IPS-20b (cell line): ENCODE results near the gene PLCG2.
"Not testable (repeated sequence)": the region's sequence is repeated elsewhere in the genome, so short reads cannot be mapped to it uniquely, and the experiment has no call there.

Experiments
- H3K27ac ChIP-seq: one replicate; pipeline ENCODE4 v1.5.1; 2013; ENCODE audit warnings: low read length
- H3K27me3 ChIP-seq: 2 replicates; pipeline ENCODE4 v1.6.1; 2013; ENCODE audit warnings: mild to moderate bottlenecking, low read length, inconsistent platforms; ENCODE audit not compliant: insufficient read depth
- H3K36me3 ChIP-seq: 2 replicates; pipeline ENCODE4 v1.6.1; 2013; ENCODE audit warnings: low read depth, mild to moderate bottlenecking, inconsistent platforms, low read length, moderate library complexity; ENCODE audit not compliant: insufficient read depth
- H3K4me1 ChIP-seq: 2 replicates; pipeline ENCODE4 v1.6.1; 2013; ENCODE audit warnings: mild to moderate bottlenecking, control low read depth, inconsistent platforms, low read length, moderate library complexity; ENCODE audit not compliant: insufficient read depth
- H3K4me3 ChIP-seq: 2 replicates; pipeline ENCODE4 v1.5.1; 2013; ENCODE audit warnings: mild to moderate bottlenecking, low read length, inconsistent platforms
- H3K9ac ChIP-seq: 2 replicates; pipeline ENCODE4 v1.6.1; 2013; ENCODE audit warnings: low read depth, mild to moderate bottlenecking, inconsistent platforms, low read length, moderate library complexity
- H3K9me3 ChIP-seq: 2 replicates; pipeline ENCODE4 v1.6.1; 2013; ENCODE audit warnings: mild to moderate bottlenecking, low read depth, low read length, inconsistent platforms; ENCODE audit not compliant: insufficient read depth

Gene PLCG2

DNA sequence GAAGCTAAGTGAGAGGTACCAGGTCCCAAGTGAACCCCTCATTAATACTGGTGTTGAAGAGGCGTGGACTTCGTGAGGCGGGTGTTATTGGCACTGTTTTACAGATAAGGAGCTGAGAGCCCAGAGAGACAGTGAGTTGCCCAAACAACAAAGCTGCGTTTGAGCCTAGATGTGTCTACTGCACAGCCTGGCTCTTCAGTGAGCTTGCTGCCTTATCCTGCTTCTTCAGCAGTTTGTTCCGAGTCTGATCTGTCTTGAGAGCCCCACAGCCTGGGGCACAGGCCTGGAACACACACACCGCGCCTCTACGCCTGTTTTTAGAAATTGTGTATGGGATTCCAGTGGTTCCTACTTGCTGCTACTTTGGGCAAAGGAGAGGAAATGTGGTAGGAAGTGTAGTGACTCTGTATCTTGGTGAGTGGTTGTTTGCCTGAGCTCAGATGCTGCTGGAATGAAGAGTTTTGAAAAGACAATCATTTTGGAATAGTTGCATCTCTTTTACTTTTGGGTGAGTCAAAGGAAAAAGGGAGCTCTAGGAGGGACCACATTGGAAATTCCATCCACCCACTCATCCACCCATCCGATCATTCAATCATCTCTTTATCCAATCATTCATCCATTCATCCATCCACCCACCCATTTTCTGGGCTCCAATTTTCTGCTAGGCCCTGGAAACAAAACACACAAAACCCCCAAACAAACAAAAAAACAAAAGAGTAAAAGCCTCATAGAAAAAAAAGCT is 22.3 kb upstream of the PLCG2 start:
- H3K4me1 ChIP-seq, result no peaks in the 10 kb centered on the region

GRCh38 chr16:81758376-81758775 is 20.7 kb upstream of the PLCG2 start:
- H3K4me3 ChIP-seq, result no peak overlapping the region
- H3K36me3 ChIP-seq, result no peaks in the 10 kb centered on the region
- no peak overlapping the region for H3K9ac ChIP-seq
- H3K9me3 ChIP-seq, result no peaks in the 10 kb centered on the region
- H3K4me1 ChIP-seq, result no peaks in the 10 kb centered on the region
- no peak overlapping the region for H3K27ac ChIP-seq
- H3K27me3 ChIP-seq, result no peaks in the 10 kb centered on the region

More for the DNA sequence above, 22.3 kb upstream of the PLCG2 start:
- no peaks in the 10 kb centered on the region for H3K36me3 ChIP-seq
- H3K27ac ChIP-seq, result no peak overlapping the region
- H3K9ac ChIP-seq, result no peak overlapping the region; the same call in 1 of the 2 replicates
- H3K9me3 ChIP-seq, result no peaks in the 10 kb centered on the region
- H3K4me3 ChIP-seq, result no peak overlapping the region
- H3K27me3 ChIP-seq, result no peaks in the 10 kb centered on the region

DNA sequence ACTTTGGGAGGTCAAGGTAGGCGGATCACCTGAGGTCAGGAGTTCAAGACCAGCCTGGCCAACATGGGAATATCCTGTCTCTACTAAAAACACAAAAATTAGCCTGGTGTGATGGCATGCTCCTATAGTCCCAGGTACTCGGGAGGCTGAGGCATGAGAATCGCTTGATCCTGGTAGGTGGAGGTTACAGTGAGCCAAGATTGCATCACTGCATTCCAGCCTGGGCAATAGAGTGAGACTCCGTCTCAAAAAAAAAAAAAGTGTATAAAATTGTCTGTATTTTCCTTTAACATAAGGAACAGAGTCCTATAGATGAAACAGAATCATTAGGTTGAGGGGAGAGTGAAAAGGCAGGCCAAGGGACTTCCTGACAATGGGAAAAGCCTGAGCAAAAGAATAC is 16.8 kb upstream of the PLCG2 start:
- H3K9me3 ChIP-seq, H3K27me3 ChIP-seq, H3K36me3 ChIP-seq, H3K9ac ChIP-seq, H3K4me1 ChIP-seq, H3K27ac ChIP-seq, H3K4me3 ChIP-seq: not testable (repeated sequence)

DNA sequence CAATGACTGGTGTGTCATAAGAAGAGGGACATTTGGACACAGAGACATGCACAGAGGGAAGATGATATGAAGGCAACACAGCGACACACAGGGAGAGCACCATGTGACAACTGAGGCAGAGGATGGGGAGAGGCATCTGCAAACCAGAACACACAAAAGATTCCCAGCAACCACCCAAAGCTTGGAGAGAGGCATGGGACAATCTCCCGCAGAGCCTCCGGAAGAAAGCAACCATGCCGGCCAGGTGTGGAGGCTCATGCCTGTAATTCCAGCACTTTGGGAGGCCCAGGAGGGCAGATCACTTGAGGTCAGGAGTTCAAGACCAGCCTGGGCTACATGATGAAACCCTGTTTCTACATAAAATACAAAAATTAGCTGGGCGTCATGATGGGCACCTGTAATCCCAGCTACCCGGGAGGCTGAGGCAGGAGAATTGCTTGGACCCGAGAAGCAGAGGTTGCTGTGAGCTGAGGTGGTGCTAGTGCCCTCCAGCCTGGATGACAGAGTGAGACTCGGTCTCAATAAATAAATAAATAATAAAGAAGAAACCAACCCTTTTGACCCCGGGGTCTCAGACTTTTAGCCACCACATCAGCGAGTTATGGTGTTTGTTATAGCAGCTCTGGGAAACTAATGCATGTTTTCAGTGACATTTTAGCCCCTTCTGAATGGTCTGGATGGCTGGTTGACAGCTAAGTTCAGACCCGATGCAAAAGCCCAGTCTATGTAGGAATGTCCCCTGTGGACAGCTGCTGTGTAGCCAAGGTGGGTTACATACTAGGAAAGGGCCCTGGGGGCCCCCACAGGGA is 13.8 kb upstream of the PLCG2 start:
- Histone ChIP-seq H3K27me3 (no peaks in the 10 kb centered on the region), H3K4me1 (peaks cover 6% of the 10 kb centered on the region; the same call in 1 of the 2 replicates), H3K4me3 (no peak overlapping the region), H3K9ac (no peak overlapping the region), H3K9me3 (no peaks in the 10 kb centered on the region), H3K36me3 (no peaks in the 10 kb centered on the region), H3K27ac (no peak overlapping the region)

DNA sequence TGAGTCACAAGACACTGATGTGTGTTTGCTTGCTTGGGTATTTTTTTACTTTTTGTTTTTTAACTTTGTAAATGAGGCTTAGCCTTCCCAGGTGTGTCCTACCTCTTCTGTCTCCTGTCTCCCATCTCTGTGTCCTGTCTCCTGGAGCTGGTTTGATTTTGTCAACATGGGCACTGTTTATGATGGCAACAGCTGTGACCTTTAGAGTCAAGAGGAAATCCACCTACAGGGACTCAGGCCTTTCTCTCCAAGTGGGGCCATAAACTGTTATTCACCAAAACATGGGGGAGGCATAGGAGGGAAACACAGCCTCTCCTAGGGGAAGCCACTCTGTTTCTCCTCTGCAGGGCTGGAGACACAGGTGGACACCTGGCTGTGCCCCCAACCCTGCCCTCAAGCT is 13.1 kb upstream of the PLCG2 start:
- Histone ChIP-seq H3K9ac (no peak overlapping the region), H3K27ac (no peak overlapping the region), H3K36me3 (no peaks in the 10 kb centered on the region), H3K9me3 (no peaks in the 10 kb centered on the region), H3K4me1 (peaks cover 6% of the 10 kb centered on the region; the same call in 1 of the 2 replicates), H3K27me3 (no peaks in the 10 kb centered on the region), H3K4me3 (no peak overlapping the region)

DNA sequence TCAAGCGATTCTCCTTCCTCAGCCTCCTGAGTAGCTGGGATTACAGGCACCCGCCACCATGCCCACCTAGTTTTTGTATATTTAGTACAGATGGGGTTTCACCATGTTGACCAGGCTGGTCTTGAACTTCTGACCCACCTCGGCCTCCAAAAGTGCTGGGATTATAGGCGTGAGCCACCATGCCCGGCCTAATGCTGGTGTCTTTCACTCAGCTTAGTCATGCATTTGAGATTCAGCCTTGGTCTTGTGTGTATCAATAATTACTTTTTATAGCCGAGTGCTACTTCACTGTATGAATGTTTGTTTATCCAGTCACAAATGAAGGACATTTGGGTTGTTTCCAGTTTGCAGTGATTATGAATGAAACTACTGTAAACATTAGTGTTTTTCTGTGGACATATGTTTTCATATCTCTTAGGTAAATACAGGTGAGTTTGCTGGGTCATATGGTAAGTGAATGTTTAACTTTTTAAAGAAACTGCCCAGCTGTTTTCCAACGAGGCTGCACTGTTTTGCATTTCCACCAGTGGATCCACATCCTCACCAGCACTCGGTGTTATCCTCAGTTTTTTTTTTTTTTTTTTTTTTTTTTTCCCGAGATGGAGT is 11.0 kb upstream of the PLCG2 start:
- H3K9me3 ChIP-seq, result no peaks in the 10 kb centered on the region
- H3K36me3 ChIP-seq, result no peaks in the 10 kb centered on the region
- no peaks in the 10 kb centered on the region for H3K27me3 ChIP-seq
- no peak overlapping the region for H3K4me3 ChIP-seq
- peaks cover 6% of the 10 kb centered on the region; the same call in 1 of the 2 replicates for H3K4me1 ChIP-seq
- no peak overlapping the region for H3K9ac ChIP-seq
- no peak overlapping the region for H3K27ac ChIP-seq

GRCh38 chr16:81770008-81770407 is 9.1 kb upstream of the PLCG2 start:
- H3K9me3 ChIP-seq, result no peaks in the 10 kb centered on the region
- H3K4me3 ChIP-seq, result no peak overlapping the region
- H3K27me3 ChIP-seq, result no peaks in the 10 kb centered on the region
- H3K36me3 ChIP-seq, result no peaks in the 10 kb centered on the region
- H3K27ac ChIP-seq, result no peak overlapping the region
- H3K9ac ChIP-seq, result no peak overlapping the region
- H3K4me1 ChIP-seq, result peaks cover 6% of the 10 kb centered on the region; the same call in 1 of the 2 replicates

GRCh38 chr16:81774348-81774747 is 4.7 kb upstream of the PLCG2 start:
- Histone ChIP-seq H3K9ac (no peak overlapping the region), H3K27ac (no peak overlapping the region), H3K36me3 (no peaks in the 10 kb centered on the region), H3K4me1 (no peaks in the 10 kb centered on the region), H3K4me3 (no peak overlapping the region), H3K27me3 (peaks cover 20% of the 10 kb centered on the region), H3K9me3 (no peaks in the 10 kb centered on the region)

- H3K27ac ChIP-seq, result no peak overlapping the region
- H3K4me3 ChIP-seq, result no peak overlapping the region
- no peaks in the 10 kb centered on the region for H3K36me3 ChIP-seq
- no peak overlapping the region for H3K9ac ChIP-seq
- 0 out of 2 replicates have a peak, but pooled peaks cover 2% of the 10 kb centered on the region for H3K4me1 ChIP-seq
- H3K9me3 ChIP-seq, result no peaks in the 10 kb centered on the region
- H3K27me3 ChIP-seq, result peaks cover 32% of the 10 kb centered on the region
Measured at GRCh38 chr16:81775570-81775969, 3.5 kb upstream of the PLCG2 start.

DNA sequence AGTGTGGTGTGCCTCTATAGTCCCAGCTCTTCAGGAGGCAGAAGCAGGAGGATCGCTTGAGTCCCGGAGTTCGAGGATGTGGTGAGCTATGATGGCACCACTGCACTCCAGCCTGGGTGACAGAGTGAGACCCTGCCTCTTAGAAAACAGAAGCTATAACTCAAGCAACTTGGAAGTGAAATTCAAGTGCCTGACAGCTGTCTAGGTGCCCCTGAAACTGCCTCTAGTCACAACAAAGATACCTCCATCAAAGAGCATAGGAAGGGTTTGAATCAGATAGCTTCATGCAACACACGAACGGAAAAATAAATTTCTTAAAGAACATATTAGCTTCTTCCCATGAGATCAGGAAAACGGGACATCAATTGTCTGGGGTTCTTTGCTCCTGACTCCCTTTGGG is 860 bp upstream of the PLCG2 start:
- Histone ChIP-seq H3K27ac (no peak overlapping the region), H3K4me1 (0 out of 2 replicates have a peak, but pooled peaks cover 2% of the 10 kb centered on the region), H3K9ac (no peak overlapping the region), H3K27me3 (peaks cover 56% of the 10 kb centered on the region), H3K36me3 (no peaks in the 10 kb centered on the region), H3K4me3 (peak overlapping the region; percentile 77), H3K9me3 (no peaks in the 10 kb centered on the region)

DNA sequence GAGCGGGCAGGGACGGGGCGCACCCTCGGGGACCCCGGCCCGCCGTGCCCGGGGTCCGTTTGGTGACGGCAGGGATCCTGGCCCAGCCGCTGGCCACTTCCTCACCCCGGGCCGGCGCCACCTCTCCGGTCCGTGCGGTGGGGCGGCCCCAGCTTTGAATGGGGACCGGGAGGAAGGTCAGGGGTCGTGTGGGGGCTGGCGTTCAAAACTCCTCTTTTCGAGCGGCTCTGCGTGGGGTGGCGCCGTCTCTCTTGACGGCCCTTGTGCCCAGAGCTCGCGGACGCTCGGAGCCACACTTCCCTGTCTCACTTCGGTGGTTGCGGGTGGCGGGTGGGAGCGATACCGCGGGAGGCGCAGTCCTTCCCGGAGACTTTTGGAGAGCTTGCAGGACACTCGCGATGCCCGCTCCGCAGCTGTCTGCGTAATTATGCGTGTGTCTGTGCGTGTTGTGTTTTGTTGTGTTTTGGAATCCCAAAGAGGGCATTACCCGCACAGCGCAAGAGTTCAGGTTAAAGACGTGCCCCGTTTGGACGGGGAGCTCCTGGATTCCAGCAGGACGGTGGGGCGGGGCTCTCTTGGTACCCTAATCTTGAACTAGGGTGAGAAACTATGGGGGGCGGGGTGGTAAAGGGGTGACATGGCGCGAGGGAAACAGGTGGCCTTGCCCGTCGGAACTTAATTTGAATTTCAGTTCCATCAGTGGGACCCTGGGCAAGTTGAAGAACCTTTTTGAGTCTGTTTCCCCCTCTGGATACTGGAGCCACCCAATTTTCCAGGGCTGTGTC is 637 bp downstream of the PLCG2 start:
- H3K9ac ChIP-seq, result no peak overlapping the region
- H3K4me1 ChIP-seq, result peaks cover 2% of the 10 kb centered on the region; the same call in 1 of the 2 replicates
- H3K36me3 ChIP-seq, result no peaks in the 10 kb centered on the region
- H3K27me3 ChIP-seq, result peaks cover 56% of the 10 kb centered on the region
- H3K9me3 ChIP-seq, result no peaks in the 10 kb centered on the region
- peak overlapping the region; percentile 77 for H3K4me3 ChIP-seq
- H3K27ac ChIP-seq, result no peak overlapping the region
